A673 (cell line): ENCODE data around the gene ASMTL.

Experiments used
- CTCF ChIP-seq: fragments of 300-800, 200-600 bp; sonication (generic); conservative IDR thresholded peaks from 2 replicates; pipeline ENCODE4 v1.5.1; 2017; ENCODE audit warnings: low read depth, mild to moderate bottlenecking, antibody characterized with exemption, low read length, moderate library complexity, mixed read lengths
- EZH2 ChIP-seq: fragments of 200-600 bp; sonication (generic); IDR thresholded peaks from 2 replicates; pipeline ENCODE4 v1.6.1; 2017; ENCODE audit warnings: borderline replicate concordance, low read depth, mild to moderate bottlenecking, mixed read lengths, antibody characterized with exemption, low read length; ENCODE audit not compliant: poor library complexity, severe bottlenecking

- TF ChIP-seq CTCF (no peak), EZH2 (no peak)
Measured at GRCh38 chrX:1412551-1413161, 40.1 kb downstream of the ASMTL start.
